Omental fat pad (tissue), 4 donors: ENCODE measurements around the gene FAM168A. TPM values are rescaled to one million over a fixed set of nuclear protein-coding genes. Genes with fewer than 3 reads are reported as not detected.

Experiments used
- ATAC-seq: fragments of 150-250 bp; one replicate; pipeline ENCODE4 v1.9.1; 2016; ENCODE audit warnings: mild to moderate bottlenecking, moderate library complexity; ENCODE audit not compliant: low FRiP score
- DNase-seq: peaks from one replicate; pipeline ENCODE4 v3.0.0-alpha.2; 2019; ENCODE audit warnings: low spot score
- small RNA-seq: library from RNA; depleted of rRNA; stranded (forward); fragments of <200 nt; gene quantifications from one replicate; pipeline ENCODE3, GENCODE V24; 2016
- total RNA-seq, 4 donors: library from RNA; depleted of rRNA; stranded (reverse); fragments of >200 nt; gene quantifications; one replicate each; pipeline ENCODE4 v1.1.0, GENCODE V29; 2016
- TF ChIP-seq, protein P1 (sequence below), 3 donors: fragments of 450-650 bp; IDR thresholded peaks; one replicate each; pipeline ENCODE4 v1.5.1; 2016 to 2017; ENCODE audit warnings: antibody characterized with exemption in 3 of 3, mild to moderate bottlenecking in 3 of 3, moderate library complexity in 2 of 3

The FAM168A gene
- total RNA-seq, 4 donors from 2014 or later, result 13.9 to 30.9 (median 21.0) TPM

DNA sequence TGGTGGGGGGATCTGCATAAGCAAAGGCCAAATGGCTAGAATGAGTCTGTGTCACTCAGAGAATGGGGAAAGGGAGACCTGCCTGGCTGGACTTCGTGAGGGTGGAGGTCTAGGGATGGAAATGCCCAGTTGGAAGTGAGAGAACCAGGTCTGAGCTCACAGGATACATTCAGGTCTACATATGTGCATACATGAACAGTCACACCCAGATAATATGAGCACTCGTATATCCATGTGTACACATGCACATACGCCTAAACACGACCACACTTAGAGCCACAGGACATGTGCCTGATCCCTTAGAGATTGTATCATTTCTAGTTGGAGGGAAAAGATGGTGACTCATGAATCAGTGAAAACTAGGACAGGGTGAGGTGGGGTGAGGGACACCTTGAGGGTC lies 242.8 kb downstream of the FAM168A start:
- no peak for DNase-seq
- TF ChIP-seq, protein P1, sequence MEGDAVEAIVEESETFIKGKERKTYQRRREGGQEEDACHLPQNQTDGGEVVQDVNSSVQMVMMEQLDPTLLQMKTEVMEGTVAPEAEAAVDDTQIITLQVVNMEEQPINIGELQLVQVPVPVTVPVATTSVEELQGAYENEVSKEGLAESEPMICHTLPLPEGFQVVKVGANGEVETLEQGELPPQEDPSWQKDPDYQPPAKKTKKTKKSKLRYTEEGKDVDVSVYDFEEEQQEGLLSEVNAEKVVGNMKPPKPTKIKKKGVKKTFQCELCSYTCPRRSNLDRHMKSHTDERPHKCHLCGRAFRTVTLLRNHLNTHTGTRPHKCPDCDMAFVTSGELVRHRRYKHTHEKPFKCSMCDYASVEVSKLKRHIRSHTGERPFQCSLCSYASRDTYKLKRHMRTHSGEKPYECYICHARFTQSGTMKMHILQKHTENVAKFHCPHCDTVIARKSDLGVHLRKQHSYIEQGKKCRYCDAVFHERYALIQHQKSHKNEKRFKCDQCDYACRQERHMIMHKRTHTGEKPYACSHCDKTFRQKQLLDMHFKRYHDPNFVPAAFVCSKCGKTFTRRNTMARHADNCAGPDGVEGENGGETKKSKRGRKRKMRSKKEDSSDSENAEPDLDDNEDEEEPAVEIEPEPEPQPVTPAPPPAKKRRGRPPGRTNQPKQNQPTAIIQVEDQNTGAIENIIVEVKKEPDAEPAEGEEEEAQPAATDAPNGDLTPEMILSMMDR (IDR thresholded peaks at IDR 0.05), result no peak
- no peak for ATAC-seq

DNA sequence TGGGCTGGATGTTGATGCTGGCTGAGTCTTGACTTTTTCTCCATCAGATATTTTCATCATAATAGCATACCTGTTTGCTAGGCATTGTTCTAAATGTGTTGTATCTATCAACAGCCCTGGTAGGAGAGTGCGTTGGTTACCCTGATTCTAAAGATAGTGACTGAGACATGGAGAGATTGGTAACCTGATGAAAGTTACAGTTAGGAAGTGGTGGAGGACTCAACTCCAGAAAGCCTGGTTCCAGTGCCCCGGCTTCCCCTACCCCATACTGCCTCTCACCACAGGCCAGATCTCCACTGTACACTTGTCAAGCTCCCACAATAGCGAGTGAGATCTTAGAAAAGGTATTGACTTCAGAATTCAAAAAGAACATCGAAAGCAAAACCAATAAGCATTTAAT lies 244.5 kb downstream of the FAM168A start:
- TF ChIP-seq, protein P1 (IDR thresholded peaks at IDR 0.05), result no peak
- ATAC-seq (no peak), DNase-seq (no peak)

DNA sequence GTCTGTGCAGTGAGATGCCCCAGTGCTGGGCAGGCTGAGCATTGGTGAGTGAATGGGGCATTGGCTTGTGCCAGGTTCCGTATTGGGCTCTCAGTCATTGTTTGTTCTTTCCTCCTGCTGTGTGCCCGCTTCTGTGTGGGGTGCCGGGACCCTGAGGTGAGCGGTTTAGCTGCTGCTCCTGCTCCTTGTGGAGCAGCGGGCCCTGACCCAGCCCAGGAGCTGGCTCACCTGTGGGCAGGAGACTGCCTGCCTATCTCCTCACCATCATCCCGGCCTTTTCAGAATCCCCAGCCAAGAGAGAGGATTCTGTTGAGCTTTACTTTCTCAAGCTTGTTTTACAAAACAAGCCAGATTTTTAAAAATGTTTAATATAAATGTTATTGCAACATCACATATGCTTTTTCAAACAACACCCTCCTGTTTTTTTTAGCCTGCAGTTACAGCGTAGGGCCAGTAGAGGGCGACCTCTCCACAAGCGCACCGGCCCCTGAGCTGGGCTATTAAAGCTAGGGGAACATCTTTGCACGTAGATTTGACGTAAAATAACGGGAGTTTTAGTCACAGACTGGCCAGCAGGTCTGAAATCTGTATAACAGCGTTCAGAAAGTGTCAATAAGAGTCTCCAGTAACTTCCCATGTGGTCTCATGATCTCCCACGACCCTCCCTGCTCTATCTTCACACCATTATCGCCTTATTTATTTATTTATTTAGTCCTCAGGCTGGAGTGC lies 246.8 kb downstream of the FAM168A start:
- TF ChIP-seq, protein P1 (IDR thresholded peaks at IDR 0.05), result peak in 2 of 3 donors; percentile 66 to 73
- DNase-seq (no peak), ATAC-seq (peak; percentile 67)

Small RNA genes lying within 50 kb of the gene (small RNA-seq; reads per million reads assigned to genes)
- gene AP000763.2 (not detected), gene HMGN2P38 (not detected)

Other genes with a start within 250 kb of the FAM168A start
- 10 to 100 TPM in 1 of 4 donors, 1 to 10 TPM in 3; 5.0 to 21.6 (median 9.0) TPM for gene RELT, start 221.7 kb downstream of the FAM168A start, total RNA-seq
- 1 to 10 TPM; 1.1 to 8.2 (median 4.2) TPM for gene PLEKHB1, start 48.5 kb upstream of the FAM168A start, total RNA-seq
- gene RAB6A, start 163.0 kb upstream of the FAM168A start, total RNA-seq, result 100 to 1,000 TPM; 107 to 145 (median 118) TPM
- 10 to 100 TPM; 10.7 to 19.8 (median 12.3) TPM for gene MRPL48, start 189.8 kb upstream of the FAM168A start, total RNA-seq